HG02763 (cell line): ENCODE measurements around the gene GPD1L.
"Not testable (repeated sequence)": the region's sequence is repeated elsewhere in the genome, so short reads cannot be mapped to it uniquely, and the experiment has no call there.

Source experiments
- ATAC-seq: cut with Tn5 transposase; IDR thresholded peaks from one replicate; pipeline ENCODE4 v1.9.1; 2021; ENCODE audit warnings: mild to moderate bottlenecking, moderate library complexity; ENCODE audit not compliant: unreplicated experiment

The GPD1L gene

DNA sequence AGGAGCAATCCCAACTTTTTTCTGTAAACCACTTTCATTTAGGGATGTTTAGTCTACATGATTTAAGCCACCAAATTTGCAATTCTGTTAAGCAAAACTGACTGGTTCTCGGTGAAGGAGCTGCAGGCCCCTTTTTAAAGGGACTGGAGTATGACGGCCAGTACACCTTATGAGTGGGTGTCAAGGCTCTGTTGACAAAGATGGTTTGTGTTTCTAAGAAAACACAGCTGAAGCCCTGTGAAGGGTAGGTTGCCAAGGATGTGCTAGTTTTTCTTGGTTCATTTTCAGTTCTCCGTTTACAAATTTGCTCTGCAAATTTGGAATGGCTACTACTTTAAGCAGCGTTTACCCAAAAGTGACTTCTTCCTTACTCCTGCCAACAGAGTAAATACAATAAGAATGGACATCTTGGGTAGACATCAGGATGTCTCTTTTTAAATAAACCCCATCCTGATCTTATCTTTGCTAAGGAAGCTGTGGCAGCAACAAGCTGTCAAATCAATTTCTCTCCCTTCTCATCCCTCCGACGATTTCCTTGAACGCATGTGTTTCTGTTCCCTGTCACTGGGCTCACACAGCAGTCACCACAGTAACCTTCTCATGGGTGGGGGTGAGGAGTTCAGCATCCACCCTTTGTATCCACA, 73.8 kb downstream of the GPD1L start:
- no peak for ATAC-seq

DNA sequence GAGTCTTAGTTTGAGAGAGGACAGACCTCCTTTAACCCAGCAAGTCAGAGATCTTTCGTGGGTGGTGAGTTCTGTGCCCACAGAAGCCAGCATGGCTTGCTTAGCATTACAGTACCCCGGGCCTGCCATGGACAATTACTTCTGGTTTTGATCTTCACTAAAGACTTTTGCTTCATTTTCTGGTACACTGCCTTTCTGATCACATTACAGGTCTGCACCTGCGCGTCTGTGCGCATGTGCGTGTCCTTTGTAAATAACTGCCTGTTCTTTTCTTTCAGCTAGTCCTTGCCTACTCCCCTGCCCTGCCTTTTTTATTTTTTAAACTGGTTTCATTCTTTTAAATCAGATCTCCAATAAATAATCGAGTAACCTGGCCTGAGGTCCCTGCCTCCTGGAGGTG, 74.9 kb downstream of the GPD1L start:
- ATAC-seq, result no peak

DNA sequence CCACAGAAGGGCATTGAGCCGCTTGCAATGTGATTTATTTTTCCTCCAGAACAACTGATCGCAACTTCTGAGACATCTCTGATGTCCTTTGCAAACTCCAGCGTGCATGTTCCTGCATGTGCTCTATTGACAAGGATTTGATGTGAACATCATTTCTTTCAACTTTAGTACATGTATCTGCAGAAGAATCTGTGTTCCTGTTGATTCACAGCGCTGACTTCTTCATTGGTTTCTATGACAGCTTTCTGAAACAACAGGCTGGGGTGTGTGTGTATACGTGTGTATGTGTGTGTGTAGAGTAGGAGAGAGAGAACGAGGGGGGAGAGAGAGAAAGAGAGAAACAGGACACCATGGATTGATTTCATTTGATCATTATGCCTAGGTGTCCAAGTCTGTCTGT, 75.4 kb downstream of the GPD1L start:
- ATAC-seq, result no peak

GRCh38 chr3:32184187-32184730, 77.8 kb downstream of the GPD1L start:
- ATAC-seq, result no peak

- no peak for ATAC-seq
These were observed 79.7 kb downstream of the GPD1L start for GRCh38 chr3:32186097-32186496.

- no peak for ATAC-seq
These were observed 80.5 kb downstream of the GPD1L start for GRCh38 chr3:32186876-32187275.

- ATAC-seq, result no peak
These were observed 83.3 kb downstream of the GPD1L start for GRCh38 chr3:32189693-32190092.

DNA sequence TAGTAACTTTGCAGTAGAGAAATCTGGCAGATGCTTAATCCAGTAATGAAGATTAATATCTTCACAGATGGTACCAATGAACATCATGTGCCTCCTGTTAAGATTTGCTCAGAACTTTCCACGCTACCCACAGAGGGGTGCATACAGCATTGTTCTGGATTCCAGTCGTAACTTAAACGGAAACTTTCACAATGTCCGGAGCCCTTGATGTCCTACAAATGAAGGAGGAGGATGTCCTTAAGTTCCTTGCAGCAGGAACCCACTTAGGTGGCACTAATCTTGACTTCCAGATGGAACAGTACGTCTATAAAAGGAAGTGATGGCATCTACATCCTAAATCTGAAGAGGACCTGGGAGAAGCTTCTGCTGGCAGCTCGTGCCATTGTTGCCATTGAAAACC, 84.1 kb downstream of the GPD1L start:
- ATAC-seq, result not testable (repeated sequence)

DNA sequence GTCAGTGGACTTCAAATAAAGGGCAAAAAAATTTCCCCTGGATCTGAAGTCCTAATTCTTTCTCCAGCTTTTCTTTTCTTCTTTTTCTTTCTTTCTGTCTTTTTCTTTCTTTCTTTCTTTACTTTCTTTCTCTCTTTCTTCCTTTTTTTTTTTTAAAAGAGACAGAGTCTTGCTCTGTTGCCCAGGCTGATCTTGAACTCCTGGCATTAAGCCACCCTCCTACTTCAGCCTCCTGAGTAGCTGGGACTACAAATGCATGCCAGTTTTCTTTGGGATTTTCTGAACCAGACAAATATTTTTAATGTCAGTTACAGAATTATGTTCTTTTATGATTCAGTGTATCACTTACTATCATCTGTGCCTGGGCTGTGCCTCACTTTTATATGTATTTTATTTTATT, 86.7 kb downstream of the GPD1L start:
- no peak for ATAC-seq

DNA sequence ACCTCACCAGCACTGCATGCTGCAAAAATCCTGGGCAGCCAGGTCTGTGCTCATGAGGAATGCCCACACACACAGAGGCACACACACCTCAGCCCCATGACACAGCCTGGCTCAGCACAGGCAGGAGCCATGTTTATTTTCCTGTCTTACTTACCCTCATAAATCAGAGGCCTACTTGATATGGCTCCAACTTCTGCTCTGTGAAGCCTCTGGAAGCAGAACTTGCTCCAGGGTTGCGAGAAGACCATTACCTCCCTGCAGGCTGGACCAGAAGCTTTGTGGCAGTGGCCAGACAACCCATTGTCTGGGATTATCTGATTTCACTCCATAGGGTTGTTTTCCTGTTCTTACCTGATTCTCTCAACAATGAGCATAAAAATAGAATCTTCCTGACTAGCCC, 88.2 kb downstream of the GPD1L start:
- ATAC-seq, result no peak

DNA sequence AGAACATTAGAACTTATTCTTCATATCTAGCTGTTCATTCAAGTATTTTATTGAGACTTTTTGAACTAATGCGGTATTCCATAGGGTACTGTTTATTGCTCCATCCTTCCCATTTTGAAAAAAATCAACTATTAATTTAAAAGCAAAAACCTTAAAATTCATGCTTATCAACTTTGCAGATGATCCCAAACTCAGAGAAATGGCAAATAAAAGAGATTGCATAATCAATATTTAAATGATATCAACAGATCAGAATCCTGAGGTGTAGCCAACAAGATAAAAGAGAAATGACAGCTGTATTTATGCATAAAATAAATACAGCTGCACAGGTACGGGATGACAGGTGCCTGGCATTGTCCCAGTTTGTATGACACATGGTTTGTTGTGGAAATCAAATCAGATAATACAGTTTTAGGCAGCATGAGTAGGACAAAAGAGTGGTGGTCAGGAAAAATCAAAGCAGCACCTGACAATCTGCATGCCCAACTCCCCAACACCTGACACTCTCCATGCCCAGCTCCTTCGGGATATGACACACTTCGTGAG, 89.6 kb downstream of the GPD1L start:
- ATAC-seq, result no peak

GRCh38 chr3:32197991-32198390, 91.6 kb downstream of the GPD1L start:
- no peak for ATAC-seq

GRCh38 chr3:32198714-32199113, 92.3 kb downstream of the GPD1L start:
- no peak for ATAC-seq

- no peak for ATAC-seq
These were observed 94.1 kb downstream of the GPD1L start for GRCh38 chr3:32200490-32200889.

GRCh38 chr3:32200992-32201758, 94.8 kb downstream of the GPD1L start:
- no peak for ATAC-seq

GRCh38 chr3:32202496-32202895, 96.1 kb downstream of the GPD1L start:
- ATAC-seq, result no peak

GRCh38 chr3:32203854-32204253, 97.4 kb downstream of the GPD1L start:
- no peak for ATAC-seq

- no peak for ATAC-seq
These were observed 102.0 kb downstream of the GPD1L start for GRCh38 chr3:32208447-32208846.

- ATAC-seq, result no peak
These were observed 108.8 kb downstream of the GPD1L start for GRCh38 chr3:32215185-32215584.

DNA sequence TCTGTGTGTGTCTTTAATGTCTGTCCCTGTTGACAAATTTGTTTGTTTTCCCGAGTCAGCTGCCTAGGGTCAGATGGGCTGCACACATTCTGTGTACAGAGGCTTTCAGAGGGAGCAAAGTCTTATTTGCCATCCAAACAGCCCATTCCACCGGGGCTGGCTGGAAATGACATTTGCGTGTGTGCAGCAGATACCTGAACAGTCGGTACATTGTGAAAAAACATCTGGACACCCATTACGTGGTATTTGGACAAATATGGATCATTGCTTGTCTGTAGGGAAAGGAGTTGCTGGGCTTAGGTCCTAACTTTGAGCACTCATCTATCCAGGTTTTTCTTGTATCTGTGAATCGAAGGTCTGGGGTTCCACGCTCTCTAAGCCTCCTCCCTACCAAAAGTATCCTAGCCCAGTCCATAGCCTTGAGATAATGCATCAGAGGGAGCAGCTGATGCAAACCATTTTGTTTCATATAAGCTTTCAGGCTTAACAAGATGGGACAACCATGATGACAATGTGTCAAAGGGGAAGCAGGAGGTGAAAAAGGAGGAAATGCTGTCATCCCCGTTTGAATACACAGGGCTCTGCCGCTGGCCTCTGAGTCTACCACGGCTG, 109.9 kb downstream of the GPD1L start:
- ATAC-seq, result no peak

GRCh38 chr3:32217339-32217738, 110.9 kb downstream of the GPD1L start:
- ATAC-seq, result no peak
